HG03064 (cell line): ENCODE measurements around the gene FAU.

Experiments used
- ATAC-seq: cut with Tn5 transposase; IDR thresholded peaks from one replicate; pipeline ENCODE4 v1.9.1; 2021; ENCODE audit warnings: low read depth; ENCODE audit not compliant: unreplicated experiment

Gene FAU

DNA sequence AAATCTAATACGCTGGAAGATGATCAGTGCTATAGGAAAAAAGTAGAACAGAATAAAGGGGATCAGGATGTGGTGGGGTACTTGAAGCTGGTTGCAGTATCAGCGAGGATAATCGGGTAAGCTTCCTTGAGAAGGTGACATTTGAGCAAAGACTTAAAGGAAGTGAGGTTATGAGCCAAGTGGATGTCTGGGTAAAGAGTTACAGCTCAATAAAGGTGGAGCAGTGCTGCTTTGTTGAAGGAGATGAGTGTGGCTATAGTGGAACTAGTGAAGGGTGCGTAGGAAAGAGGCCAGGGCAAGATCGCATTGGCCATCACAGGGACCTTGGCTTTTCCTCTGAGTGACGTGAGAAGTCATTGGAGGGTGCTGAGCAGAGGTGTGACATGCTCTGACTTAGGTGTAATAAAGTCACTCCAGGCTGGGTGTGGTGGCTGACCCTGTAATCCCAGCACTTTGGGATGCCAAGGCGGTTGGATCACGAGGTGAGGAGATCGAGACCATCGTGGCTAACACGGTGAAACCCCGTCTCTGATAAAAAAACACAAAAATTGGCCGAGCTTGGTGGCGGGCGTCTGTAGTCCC, 14.7 kb upstream of the FAU start:
- no peak for ATAC-seq

DNA sequence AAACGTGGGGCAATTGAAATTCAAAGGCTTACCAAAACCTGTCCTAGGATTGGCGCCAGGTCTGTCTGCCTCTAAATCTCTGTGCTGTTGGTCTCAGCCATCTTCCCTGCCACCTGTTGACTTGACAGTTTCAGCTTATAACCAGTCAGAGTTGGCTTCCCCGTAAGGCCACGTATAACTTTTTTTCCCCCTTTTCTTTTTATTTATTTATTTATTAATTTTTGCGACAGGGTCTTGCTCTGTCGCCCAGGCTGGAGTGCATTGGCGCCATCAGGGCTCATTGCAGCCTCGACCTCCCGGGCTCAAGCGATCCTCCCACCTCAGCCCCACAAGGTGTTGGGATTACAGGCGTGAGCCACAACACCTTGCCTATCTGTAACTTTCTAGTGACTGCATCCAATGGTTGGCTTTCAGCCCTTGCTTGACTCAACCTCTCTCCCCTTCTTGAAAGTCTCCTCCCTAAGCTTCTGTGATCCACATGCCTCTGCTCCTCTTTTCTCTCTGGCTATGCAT, 13.8 kb upstream of the FAU start:
- ATAC-seq: no peak

- peak; percentile 48 for ATAC-seq
Observed at GRCh38 chr11:65134952-65135632, 13.2 kb upstream of the FAU start.

- peak; percentile 46 for ATAC-seq
Observed at GRCh38 chr11:65134240-65134951, 12.5 kb upstream of the FAU start, which contains the start of gene SYVN1. TSS of gene SYVN1 (minus strand) at chr11:65134519. CDS start at chr11:65133601, 918 bp downstream.

GRCh38 chr11:65133724-65134123, 11.8 kb upstream of the FAU start:
- ATAC-seq: no peak

DNA sequence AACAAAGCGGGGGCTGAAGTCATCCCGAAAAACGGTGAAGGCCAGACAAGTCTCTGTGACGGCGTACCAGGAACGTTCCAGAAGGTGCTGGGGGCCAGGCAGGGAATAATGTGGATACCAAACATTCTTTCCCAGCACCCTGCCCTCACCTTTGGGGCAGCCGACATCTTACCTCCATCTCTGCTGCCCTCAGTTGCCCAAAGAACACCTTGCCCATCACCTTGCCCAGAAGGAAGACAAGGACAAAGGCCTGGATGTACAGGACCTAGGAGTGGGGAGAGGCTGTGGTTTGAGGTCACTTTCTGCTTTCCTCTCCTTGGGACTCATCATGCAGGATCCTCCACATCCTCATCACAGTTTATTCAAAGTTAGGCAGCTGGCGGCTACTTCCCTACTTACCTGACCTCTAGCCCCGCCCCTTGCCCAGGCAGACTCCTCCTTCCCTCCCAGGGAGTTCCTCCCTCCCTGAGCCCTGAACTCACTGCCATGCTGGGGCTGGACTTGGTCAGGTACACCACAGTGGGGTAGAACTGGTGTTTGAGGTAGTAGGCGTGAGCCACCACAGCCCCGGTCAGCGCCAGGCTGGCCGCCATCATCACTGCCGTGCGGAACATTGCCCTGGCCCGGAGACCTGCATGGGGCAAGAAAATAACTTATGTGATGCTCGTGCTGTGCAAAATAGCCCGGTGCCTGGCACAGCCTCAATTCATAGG, 11.2 kb upstream of the FAU start:
- ATAC-seq: no peak

GRCh38 chr11:65132238-65132987, 10.5 kb upstream of the FAU start:
- no peak for ATAC-seq

DNA sequence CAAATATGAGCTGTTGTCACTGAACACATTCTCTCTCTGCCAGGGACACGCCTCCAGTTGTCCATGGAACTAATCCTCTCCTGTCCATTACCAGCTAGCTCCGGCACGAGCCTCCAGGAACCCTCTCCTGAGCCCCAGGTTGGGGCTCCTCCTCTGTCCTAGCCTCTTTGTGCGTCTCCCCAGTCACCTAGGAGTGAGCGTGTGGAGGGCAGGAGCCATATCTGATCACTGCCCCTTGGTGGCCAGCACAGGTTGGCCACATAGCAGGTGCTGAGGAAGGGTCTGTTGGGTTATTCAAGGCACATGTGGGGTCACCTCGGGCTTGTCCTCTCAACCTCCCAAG, 9.9 kb upstream of the FAU start:
- ATAC-seq: no peak

DNA sequence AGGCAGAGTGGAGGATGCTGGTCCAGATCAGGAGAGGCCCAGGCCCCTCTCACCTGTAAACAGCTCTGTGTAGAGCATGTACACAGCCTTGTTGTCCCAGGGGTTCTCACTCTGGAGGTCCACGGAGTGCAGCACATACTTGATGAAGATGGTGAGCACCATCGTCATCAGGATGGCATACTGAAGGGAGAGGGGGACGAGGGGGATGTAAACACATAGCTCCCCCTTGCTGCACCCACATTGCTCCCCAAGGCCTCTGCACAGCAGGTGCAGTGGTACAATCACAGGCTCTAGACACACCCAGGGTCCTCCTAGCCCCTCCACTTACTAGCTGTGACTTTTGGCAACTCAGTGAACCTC, 9.5 kb upstream of the FAU start:
- ATAC-seq: no peak

- ATAC-seq: no peak
Observed at GRCh38 chr11:65130631-65131416, 8.9 kb upstream of the FAU start.

DNA sequence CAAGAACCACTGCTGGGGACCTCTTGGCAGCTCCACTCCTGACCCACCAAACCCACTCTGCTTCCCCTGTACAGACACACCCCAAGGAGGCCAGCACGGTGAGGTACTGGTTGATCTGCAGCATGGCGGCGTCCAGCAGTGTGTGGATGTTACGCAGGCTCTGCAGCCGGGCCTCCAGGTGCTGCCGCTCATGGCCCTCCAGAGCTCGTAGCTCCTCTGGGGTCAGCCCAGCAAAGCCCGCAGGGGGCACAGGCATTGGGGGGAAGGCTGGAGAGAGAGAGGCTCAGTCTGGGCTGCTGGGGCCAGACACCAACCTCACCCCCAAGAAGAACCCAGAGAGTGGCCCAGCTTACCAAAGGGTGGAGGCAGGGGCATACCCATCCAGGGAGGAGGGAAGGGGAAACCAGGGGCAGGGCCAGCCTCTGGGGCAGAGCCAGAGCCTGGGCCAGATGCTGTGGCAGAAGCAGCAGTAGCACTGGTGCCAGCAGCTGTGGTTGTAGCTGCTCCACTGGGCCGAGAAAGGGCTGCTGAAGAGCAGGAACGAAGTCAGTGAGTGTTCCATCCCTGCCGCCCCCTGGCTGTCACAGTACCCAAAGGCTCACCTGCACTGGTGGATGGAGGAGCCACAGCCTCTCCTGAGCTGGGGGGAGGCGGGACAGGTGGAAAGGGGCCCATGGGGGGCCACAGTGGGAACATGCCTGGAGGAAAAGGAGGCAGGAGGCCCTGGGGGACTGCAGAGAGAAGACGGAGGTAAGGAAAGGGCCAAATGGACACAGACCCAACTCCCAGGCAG, 7.9 kb upstream of the FAU start:
- no peak for ATAC-seq

DNA sequence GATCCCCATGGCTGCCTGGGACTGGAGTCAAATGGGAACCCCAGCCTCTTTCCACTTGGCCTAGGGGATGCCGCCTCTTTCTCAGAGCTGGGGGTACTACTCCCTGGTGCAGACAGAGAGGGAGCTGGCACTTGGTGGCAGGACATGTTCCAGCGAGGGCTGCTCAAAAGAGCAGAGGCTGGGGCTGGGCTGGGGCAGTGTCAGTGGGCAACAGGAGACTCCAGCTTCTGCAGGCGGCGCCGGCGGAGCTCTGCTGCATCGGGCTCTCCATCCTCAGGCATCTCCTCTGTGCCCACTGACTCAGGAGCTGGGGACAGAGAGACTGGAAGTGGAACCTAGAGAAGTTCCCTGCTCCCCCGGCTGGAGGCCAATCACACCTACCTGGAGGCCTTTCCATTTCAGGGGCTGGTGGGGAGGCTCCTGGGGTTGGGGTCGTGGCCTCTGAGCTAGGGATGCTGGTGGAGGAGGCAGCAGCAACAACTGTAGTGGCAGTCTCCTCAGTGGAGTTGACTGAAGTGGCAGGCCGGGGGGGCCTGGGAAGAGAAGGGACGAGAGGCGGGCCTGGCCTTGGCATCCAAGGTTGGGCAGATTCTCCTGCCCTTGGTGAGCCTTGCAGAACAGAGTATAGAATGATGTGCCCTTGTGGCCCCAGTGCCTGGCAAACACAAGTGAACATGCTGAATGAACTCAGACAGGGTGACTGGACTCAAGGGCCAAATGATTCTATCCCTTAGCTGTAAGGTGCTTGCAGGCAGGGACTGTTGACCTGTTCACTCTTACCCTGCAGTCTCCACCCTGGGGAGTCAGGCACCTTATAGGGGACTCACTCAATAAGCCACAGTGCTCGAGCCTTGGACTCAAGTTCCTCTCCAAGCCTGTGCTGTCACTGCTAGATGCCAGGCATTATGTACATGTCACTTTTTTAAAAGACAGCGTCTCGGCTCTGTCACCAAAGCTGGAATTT, 6.5 kb upstream of the FAU start:
- no peak for ATAC-seq

DNA sequence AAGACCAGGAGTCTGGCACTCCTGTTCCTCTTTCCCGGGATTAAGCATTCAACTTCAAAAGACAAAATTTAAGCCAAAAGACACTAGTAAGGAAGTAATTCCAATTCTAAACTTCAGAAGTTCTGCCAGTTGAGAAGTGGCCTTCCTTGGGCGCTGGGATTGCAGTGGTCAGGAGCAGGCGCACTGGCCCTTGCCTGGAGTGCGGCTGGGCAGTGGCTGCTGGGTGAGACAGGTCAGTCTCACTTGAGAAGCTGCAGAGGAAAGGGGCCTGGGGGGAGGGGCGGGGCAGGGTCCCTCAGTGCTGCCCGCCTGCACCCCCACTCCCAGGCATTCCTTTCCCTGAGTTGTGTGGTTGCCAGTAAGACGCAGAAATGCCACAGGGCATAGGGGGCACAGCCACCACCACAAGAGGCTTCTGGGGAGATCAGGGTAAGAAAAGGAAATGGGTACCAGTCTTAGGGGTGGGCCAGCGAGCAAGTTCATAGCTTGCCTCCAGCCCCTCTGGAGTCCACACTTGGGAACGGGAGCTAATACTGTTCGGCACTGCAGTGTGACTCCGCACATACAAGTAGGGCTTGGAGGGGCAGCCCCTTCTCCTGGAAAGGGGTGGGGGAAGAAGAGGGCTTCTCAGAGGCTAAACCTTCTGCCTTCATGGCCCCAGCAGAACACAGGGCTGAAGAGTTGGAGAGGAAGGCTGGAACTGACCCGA, 5.7 kb upstream of the FAU start:
- no peak for ATAC-seq

DNA sequence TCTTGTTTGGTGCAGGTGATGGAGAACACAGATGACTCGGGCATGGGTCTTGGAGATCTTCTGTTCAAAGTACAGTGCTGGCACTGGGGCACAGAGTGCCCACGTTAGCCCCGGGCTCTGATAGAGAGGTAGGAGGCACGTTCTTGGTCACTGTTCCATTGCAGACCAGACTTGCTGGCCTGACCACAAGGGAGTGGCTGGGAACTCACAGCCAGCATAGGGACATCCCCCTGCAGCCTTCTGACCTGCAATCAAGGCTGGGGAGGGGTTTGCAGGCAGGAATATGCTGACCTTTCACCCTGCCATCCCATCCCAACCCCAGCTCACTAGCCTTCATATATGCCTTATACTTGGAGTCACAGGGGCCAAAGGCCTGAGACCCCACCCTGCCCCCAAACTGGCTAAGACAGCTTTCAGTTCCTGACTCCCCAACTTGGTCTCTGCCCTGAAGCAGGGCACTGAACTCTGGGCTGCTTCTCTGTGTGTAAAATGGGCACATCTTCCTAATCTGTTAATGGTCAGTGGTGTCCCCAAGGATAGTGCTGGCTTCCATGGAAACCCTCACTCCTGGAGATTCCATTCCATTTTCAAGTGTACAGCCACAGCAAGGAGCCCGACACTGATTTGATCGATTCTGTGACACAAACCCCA, 4.8 kb upstream of the FAU start:
- ATAC-seq: no peak

DNA sequence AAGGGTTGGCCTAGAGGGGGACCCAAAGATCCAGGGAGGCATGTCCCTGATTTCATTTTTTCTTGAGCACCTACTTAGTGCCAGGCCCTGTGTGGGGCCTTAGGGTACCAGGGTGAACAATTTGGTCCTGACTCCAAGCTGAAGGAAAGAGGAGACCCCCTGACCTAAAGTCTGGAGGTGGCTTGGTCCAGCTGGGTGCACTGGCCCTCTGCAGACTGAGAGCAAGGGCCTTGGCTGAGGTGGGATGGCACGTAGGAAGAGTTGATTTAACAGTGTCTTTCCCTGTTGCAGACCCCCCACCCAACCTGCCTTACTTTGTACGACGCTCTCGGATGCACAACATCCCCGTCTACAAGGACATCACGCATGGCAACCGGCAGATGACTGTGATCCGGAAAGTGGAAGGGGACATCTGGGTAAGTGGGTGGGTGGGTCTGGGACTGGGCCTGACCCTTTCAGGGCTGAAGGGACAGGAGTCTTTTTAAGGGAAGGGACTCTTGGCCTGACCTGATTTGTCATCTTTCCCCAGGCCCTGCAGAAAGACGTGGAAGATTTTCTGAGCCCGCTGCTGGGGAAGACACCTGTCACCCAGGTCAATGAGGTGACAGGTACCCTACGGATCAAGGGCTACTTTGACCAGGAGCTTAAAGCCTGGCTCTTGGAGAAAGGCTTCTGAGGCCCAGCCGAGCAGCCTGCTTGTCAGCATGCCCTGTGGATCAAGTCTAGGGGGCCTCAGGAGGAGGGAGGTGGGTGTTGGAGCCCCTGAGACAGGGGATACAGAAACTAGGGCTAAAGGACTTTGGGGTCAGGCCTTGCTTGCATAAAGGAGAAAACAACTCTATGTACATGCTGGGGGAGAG, 3.5 kb upstream of the FAU start:
- ATAC-seq: no peak
